ENCODE data around the gene NCK1. TPM values are rescaled to one million over a fixed set of nuclear protein-coding genes. Genes with fewer than 3 reads are reported as not detected.
A peak's percentile ranks its signal among the peaks of the same experiment; 100 is the strongest.

Gene NCK1
- total RNA-seq, 1 experiment from 2014 or later, result 33.0 TPM

DNA sequence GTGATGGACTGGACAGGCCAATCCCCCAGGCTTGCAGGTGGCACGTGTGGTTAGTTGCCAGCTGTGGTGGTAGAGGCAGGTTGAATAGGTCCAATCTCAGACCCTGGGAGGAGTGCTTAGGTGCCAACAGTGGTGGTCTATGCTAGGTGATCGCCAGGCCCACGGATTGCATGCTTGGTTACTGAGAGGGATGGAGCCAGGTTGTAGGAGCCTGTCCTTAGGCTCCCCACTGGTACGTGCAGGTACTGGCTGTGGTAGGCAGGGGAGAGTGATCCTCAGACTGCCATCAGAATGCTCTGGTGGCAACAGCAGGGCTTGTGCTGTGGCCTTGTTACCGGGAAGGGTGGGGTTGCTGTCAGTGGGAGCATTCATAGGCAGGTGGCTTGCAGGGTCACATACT, 44.7 kb downstream of the NCK1 start:
- no peak for DNase-seq (ENCODE audit: low read depth)

DNA sequence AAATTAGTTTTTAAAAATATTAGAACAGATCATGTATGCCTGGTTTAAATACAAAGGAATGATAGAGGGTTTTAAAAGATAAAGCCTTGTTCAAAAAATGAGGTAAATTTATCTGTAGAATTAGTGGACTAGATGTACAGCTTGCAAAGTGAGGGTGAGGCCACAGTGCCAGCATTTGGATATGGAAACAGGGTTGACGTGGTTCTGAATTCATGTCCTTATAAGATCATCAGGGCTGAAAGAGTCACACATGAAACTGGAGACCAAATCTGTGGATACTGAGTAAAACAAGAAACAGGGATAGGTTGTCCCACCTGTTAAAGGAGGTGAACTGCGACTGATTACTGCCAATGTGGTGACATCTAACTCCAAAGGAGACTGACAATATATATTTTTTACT, 46.3 kb downstream of the NCK1 start:
- DNase-seq (ENCODE audit: low read depth), result no peak

DNA sequence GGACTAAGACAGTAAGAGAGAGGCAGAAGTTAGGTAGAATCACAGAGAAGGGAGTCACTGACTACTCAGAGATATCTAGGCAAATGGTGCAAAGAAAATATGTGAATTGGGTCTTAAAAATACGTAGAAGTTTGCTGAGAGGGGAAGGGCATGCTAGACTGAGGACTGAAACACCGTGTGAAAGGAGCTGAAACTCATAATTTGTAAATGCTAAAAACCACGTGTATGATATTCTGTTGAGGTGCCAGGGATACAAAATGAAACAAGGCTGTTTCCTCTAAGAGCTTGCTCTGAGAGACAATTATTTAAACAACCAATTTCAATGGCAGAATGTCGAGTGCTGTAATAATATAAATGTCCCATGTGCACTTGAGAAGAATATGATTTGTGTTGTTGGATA, 47.2 kb downstream of the NCK1 start:
- DNase-seq (ENCODE audit: low read depth), result no peak

GRCh38 chr3:136910697-136911096, 48.7 kb downstream of the NCK1 start:
- DNase-seq (ENCODE audit: low read depth), result no peak

- no peak for DNase-seq (ENCODE audit: low read depth)
Measured at GRCh38 chr3:136913168-136913567, 51.2 kb downstream of the NCK1 start.

DNA sequence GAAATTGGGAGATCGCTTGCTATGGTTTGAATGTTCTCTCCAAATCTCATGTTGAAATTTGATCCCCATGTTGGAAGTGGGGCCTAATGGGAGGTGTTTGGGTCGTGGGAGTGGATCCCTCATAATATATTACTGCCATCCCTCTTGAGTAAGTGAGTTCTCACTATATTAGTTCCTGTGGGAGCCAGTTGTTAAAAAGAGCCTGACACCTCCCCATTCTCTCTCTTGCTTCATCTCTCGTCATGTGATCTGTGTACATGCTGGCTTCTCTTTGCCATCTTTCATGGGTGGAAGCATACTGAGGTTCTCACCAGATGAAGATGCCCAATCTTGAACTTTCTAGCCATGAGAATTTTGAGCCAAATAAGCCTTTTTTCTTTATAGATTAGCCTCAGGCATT, 52.7 kb downstream of the NCK1 start:
- DNase-seq (ENCODE audit: low read depth), result no peak

DNA sequence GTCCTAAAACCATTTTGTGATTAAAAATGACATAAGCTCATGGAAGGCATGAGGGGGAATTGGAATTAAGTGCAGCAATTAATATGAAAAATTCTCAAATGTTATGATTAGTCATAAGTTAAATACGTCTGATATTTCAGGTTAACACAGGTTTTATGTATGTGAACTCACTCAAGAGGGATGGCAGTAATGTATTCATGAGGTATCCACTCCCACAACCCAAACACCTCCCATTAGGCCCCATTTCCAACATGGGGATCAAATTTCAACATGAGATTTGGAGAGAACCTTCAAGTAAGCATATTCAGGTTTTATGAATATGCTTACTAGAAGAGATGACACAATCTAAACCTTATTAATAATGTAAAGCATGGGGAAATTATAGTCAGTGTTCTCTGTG, 54.2 kb downstream of the NCK1 start:
- DNase-seq (ENCODE audit: low read depth), result no peak

GRCh38 chr3:136919799-136920580, 58.0 kb downstream of the NCK1 start:
- DNase-seq (ENCODE audit: low read depth), result no peak

DNA sequence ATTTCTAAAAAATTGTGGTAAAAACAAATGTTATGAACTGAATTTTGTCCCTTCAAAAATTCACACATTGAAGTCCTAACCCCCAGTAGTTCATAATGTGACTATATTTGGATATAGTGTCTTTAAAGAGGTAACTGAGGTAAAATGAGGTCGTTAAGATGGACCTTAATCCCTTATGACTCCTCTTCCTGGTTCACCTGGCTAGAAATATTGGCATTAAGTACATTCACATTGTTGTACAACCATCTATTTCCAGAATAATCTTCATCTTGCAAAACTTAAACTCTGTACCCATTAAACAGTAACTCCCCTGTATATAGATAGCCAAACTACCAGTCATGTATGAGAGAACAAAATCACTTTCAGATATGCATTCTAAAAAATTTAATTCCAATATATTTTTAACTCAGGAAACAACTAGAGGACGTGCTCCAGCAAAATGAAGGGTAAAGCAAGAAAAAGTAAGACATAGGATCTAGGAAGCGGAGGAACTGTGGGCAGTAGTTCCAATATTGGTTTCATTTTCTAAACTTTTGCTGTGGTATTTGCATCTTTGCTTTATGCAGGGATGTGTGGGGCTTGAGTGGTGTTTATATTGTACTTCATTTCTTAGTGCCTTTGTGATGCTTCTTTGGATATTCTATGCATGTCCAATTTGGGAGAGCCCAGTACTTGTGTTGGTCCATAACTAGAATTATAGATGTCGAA, 59.0 kb downstream of the NCK1 start:
- no peak for DNase-seq (ENCODE audit: low read depth)

GRCh38 chr3:136925425-136926190, 63.6 kb downstream of the NCK1 start:
- no peak for DNase-seq (ENCODE audit: low read depth)

- no peak for DNase-seq (ENCODE audit: low read depth)
Measured at GRCh38 chr3:136928240-136928639, 66.2 kb downstream of the NCK1 start.

DNA sequence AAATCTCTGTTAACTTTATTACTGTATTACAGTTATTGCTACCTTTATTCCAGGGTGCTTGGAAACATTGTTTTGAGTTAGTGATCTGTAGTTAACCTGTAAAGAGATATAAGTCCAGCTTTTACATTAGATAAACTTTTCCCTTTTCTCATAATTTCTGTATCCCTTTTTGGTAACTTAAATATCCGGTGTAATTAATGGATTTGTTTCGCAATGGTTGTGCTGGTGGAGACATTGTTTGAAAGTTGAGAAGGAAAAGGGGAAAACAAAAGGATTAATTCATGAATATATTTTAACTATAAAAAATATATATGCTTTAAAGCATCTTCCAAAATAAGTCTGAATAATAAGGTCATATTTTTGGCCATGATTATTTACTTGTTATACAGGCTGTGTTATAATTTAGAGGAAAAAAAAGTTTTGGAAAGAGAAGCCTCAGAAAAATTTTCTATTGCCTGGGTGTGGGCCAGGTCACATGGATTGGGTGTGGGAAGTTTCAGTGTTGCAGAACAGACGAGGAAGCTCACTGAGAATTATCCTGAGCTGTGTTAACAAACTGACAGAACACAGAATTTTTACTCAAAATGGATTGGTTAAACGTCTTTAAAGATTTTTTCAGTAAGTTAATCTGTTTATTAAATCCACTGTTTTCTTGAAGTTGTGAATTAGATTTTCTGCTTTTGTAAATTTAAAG, 68.1 kb downstream of the NCK1 start:
- DNase-seq (ENCODE audit: low read depth), result peak; percentile 16

- DNase-seq (ENCODE audit: low read depth), result no peak
Measured at GRCh38 chr3:136931606-136932005, 69.6 kb downstream of the NCK1 start.

GRCh38 chr3:136932523-136932922, 70.5 kb downstream of the NCK1 start:
- DNase-seq (ENCODE audit: low read depth), result no peak

GRCh38 chr3:136932978-136933772, 71.2 kb downstream of the NCK1 start:
- DNase-seq (ENCODE audit: low read depth), result no peak

DNA sequence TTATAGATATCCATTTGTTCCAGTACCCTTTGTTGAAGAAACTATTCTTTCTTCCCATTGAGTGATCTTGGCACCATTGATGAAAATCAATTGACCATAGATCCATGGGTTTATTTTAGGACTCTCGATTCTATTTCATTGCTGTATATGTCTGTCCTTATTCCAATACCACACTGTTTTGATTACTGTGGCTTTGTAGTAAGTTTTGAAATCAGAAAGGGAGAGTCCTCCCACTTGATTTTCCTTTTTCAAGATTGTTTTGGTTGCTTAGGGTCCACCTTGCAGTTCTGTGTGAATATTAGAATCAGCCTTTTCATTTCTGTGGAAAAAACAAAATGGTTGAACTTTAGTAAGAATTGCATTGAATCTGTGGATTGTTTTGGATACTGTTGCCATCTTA, 75.2 kb downstream of the NCK1 start:
- no peak for DNase-seq (ENCODE audit: low read depth)

DNA sequence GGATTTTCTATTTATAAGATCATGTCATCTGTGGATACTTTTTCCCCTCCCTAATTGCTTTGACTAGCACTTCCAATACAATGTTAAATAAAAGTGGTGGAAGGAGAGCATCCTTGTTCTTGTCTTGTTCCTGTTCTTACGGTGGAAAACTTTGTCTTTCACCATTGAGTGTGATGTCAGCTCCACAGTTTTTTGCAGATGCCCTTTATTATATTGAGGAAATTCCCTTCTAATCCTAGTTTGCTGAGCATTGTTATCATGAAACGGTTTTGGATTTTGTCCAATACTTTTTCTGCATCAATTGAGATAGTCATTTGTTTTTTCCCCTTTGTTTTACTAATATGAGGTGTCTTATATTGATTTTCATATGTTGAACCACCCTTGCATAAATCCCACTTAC, 75.8 kb downstream of the NCK1 start:
- DNase-seq (ENCODE audit: low read depth), result no peak

DNA sequence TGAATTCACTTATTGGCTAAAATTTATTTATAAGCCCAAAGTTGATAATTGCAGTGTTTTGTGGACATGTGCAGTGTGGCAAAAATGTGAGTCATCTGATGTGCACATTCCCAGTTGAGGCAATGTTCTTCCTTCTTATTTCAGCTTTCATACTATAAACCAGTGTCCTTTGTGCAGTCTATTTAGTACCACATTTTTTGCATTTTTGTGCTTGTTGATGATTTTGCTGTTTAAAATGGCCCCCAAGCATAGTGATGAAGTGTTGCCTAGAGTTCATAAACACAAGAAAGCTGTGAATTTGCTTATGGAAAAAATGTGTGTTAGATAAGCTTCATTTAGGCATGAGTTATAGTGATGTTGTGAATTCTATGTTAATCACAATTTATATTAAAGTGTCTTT, 76.3 kb downstream of the NCK1 start:
- DNase-seq (ENCODE audit: low read depth), result peak; percentile 49

DNA sequence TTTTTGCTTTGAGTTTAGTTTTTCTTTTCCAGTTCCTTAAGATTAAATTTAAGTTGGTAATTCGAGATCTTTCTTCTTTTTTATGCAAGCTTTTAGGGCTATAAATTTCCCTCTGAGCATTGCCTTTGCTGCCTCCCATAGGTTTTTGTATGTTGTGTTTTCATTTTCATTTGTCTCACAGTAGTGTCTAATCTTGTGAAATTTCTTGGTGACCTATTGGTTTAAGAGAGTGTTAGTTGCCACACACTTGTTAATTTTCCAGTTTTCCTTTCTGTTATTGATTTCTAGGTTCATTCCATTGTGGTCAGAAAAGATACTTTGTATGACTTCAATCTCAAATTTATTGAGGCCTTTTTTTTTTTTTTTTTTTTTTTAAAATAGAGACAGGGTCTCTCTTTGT, 77.5 kb downstream of the NCK1 start:
- no peak for DNase-seq (ENCODE audit: low read depth)

DNA sequence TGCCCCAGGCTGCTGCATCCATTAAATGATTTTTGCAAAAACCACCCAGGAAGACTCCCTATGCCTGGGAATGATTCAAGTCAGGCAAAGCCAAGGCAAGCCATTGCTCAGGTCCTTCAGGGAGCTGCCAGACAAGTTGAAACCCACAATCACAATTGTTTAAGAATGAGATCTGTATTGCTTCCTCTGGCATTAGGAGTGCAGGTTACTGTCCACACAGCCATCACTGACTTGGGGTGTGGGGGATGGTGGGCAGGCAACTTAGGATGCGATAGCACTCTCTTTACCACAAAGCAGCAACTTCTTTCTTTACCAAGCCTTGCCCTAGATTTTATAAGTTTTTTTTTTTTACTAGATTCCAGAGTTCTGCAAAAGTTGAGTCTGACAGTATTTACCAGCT, 80.8 kb downstream of the NCK1 start:
- DNase-seq (ENCODE audit: low read depth), result no peak

- DNase-seq (ENCODE audit: low read depth), result no peak
Measured at GRCh38 chr3:136943436-136943835, 81.4 kb downstream of the NCK1 start.
